Stimulated activated CD4-positive, alpha-beta T cell treated with anti-CD3 and anti-CD28 coated beads, Interleukin-1b, Interleukin-23, amount 100 ng/mL, for 4 hours (primary cell): Measurements from ENCODE around the gene PRTN3.

Source experiments
- DNase-seq, 2 donors: peaks; one replicate each; pipeline ENCODE4 v3.0.0-alpha.2; 2020; ENCODE audit warnings: low read depth in 2 of 2

Gene PRTN3

GRCh38 chr19:840519-841206 is at the start of gene PRTN3:
TSS of gene PRTN3 (plus strand) at chr19:840999. CDS start at chr19:841009, 10 bp downstream.
- no peak for DNase-seq

- DNase-seq: no peak
Measured at GRCh38 chr19:791007-791566, 49.7 kb upstream of the PRTN3 start.

- no peak for DNase-seq
Measured at GRCh38 chr19:791567-792305, 49.1 kb upstream of the PRTN3 start.

- no peak for DNase-seq
Measured at GRCh38 chr19:792306-792885, 48.4 kb upstream of the PRTN3 start.

- DNase-seq: no peak
Measured at GRCh38 chr19:793806-794205, 47.0 kb upstream of the PRTN3 start.

- DNase-seq: no peak
Measured at GRCh38 chr19:795073-795611, 45.7 kb upstream of the PRTN3 start.

GRCh38 chr19:795691-796581 is 44.9 kb upstream of the PRTN3 start:
- DNase-seq: no peak

- peak; percentile 96 to 97 for DNase-seq
Measured at GRCh38 chr19:796692-797527, 43.9 kb upstream of the PRTN3 start, which contains the start of gene PTBP1. TSS of gene PTBP1 (plus strand) at chr19:797452. CDS start at chr19:797498, 46 bp downstream.

- peak; percentile 72 to 85 for DNase-seq
Measured at GRCh38 chr19:797528-798414, 43.0 kb upstream of the PRTN3 start.

GRCh38 chr19:798415-799075 is 42.3 kb upstream of the PRTN3 start:
- no peak for DNase-seq

- no peak for DNase-seq
Measured at GRCh38 chr19:799076-799881, 41.5 kb upstream of the PRTN3 start.

- no peak for DNase-seq
Measured at GRCh38 chr19:800360-801029, 40.3 kb upstream of the PRTN3 start.

- no peak for DNase-seq
Measured at GRCh38 chr19:801030-801860, 39.6 kb upstream of the PRTN3 start.

- no peak for DNase-seq
Measured at GRCh38 chr19:801861-802497, 38.8 kb upstream of the PRTN3 start.

- DNase-seq: no peak
Measured at GRCh38 chr19:802498-803098, 38.2 kb upstream of the PRTN3 start.
